DMS153 treated with DMSO at 0.1 percent for 48 hours (cell line): Measurements from ENCODE around the gene NXT1.
A peak's percentile ranks its signal among the peaks of the same experiment; 100 is the strongest.

Source experiments
- DNase-seq: peaks from one replicate; lab custom pipeline; 2025; ENCODE audit not compliant: unreplicated experiment; lab: John Stamatoyannopoulos, UW

Gene NXT1

DNA sequence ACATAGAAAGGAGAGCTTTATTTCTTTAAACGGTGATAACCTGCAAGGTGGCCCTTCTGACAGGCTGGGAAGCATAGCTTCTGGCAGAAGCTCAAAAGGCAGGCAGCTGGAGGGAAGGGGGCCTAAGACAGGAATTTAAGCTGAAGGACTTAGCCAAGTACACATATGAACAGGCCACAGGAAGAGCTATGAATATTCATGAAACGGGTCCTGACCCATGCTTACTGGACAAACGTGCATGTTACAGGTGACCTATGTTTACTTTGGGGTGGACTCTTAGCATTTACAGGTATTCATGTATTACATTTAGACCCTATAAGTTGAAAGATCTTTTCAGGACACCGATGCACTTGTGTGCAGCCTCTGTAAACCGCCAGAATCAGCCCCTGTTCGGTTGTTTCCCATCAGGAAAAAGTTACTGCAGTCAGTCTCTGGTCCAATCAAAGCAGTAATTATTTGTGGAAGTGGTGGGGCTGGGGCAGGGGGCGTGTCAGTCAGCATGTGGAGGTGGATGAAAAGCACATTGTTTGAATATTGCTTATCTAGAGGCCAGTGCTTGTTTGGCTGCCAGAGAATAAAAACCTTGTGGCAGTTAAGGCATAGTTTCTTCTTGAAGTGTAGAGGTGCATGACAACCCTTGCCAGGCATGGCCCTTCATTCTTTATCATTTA is 8.5 kb downstream of the NXT1 start:
- DNase-seq = no peak

DNA sequence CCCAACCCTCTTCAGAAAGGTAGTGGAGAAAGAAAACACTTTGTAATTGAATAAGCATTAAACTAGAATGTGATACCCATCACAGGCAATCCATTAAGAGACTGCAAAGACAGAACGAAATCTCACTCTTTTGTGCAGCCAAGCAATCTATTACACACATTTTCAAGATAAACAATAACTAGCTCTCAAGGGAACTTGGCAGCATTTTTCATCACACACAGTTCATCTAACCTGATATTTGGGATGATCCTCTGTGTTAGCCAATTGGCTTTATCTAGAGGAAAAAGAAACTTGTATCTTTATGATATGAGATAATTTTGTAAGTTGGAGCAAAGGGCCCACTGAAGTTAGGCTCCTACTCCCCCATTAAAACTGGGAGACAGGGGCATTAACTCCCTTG is 9.9 kb downstream of the NXT1 start:
- DNase-seq = no peak

DNA sequence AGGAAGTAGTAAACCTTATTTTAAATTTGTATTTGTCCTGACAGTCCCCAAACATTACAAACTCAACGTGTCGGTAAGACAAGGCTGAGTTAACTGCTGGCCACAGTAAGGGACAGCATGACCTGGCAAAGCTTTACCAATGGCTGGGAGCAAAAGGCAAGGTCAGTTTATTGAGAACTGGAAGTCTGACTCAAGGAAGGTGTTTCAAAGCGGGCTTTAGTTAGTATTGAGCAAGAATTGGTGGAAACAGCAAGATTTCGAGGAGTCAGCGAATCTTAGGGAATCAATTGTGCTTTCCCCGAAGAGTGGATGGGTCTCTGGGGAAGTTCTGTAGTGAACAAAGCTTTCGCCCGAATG is 10.5 kb downstream of the NXT1 start:
- no peak for DNase-seq

DNA sequence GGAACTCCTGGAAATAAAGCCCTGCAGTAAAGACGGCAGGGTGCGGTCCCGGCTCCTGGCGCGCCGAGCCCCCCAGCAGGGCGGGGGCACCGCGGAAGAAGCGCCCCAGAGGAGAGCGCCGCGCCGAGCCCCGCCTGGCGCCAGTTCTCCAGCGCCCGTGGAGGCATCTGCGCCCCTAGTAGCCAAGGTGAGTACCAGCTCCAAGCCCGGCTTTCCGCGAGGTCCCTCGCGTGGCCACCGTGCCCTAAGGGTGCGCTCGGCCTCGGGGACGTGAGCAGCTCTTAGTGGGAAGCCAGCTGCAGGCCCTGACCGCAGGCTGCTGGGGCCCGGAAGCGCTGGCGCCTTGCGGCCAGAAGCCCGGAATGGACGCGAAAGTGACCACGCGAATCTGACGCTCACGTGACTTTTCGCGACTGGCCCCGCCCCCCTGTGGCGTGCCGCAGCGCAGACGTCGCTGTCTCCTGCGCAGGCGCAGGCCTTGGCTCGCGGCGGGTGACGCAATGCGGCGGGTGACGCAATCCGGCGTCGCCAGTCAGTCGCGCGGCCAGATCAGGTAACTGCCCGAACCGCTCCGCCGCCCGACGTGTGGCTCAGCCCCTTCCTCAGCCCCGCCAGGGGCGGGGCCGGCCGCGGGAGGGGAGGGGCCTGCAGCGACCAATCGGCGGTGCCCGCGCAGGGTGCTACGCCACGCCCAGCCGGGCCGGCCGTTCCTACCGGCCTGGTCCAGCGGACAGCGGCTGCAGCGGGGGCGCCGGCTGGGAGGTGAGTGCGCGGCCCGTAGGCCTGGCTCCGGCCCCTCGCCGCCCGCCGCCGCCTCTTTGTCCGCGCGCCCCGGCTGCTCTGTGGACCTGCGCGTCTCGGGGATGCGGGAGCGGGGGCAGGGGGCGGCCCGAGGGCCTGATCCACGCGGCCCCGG is 11.1 kb downstream of the NXT1 start, which contains the start of gene GZF1:
Gene GZF1, plus strand, starts transcription at position 707 of the 916 bp plus-strand sequence. CDS start 2,202 bp downstream, outside the sequence.
- peak; percentile 97 for DNase-seq

DNA sequence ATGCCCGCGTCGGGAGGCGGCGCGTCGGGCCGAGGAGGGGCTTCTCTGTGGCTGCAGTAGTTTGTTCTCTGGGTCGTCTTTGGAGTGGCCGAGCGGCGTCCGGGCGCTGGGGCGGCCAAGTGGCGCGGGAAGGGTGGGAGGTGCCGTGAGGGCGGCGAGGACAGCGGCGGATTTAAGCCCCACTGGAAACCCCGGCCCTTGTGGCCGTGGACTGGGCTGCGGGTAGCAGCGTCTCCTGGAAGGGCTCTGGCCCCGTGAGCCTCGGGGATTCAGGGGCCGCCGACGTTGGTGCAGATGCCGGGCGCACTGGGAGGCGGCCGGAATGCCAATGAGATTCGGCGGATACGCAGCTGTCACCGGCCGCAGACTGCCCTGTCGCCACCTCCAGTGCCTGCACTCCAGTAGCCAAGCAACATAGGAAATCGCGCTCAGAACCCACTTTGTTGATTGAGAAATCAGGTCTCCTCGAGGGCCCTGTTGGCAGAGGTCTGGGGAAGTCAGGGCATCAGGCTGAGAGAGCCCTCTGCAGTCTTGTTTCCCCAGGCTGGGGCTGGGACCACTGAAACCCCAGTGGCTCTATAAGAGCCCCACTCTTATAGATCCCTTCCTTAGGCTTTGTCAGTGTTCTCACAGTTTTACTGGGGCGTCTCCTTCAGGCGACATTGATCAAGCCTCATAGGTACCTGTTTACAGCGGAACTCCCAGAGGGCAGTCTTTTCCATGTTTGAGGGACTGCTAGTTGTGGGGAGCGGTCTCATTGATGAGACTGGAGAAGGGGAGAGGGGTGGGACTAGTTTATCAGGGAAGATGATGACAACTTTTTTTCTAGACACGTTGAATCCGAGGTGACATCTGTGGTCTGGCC is 12.0 kb downstream of the NXT1 start:
- DNase-seq = no peak

DNA sequence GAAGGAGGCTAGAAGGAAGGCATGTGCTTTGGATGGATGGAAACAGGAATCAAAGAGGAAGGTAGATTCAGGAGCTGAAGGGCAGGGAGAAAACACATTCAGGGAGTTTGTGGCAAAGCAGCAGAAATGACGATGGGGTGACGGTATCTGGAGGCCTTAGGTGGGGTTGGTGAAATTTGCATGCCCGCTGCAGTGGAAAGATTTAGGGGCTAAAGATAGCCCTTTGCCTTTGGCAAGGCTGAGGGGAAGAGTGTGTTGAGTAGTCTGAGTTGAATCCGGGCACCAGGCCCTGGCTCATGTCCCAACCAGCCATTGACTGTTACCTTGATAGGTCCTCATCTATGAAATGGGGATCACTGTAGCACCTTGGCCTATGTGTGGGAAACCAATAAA is 12.7 kb downstream of the NXT1 start:
- no peak for DNase-seq

DNA sequence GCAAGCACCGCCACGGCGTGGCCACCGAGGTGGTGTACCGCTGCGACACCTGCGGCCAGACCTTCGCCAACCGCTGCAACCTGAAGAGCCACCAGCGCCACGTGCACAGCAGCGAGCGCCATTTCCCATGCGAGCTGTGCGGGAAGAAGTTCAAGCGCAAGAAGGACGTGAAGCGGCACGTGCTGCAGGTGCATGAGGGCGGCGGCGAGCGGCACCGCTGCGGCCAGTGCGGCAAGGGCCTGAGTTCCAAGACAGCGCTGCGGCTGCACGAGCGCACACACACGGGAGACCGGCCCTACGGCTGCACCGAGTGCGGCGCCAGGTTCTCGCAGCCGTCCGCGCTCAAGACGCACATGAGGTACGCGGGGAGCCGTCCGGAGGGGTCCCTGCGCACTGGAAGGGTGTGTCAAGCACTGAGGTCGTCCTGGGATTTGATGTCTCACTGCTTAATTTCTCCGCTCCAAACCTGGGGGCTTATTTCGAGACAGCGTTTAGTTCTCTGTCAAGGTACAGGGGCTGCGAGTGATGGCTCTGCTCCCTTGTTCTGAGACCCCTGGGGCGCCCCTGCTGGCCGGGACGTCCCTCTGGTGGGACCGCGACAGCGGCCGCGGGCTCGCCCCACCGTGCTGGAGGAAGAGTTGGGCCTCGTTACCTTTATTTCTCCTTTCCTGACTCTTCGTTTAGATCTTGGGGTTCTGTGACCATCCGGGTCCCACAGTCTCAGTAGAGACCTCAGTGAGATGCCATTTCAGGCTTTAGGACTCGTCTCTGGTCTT is 15.0 kb downstream of the NXT1 start:
- no peak for DNase-seq

DNA sequence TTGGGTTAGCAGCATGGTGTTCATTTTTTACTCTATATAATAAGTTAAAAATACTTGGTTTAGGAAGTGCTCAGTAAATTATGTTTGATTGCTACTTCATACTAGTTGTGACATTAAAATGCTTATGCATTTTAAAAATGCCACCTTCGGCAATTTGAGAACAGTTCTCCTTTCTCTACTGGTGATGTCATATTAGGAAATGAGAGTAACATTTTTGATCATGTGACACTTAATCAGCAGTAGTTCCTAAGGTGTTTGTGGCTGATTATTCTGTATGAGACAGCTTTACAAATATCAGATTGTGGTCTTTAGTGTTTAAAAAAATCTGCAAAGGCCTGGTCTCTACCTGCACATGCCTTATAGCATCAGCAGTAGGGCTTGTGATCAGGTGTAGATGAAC is 15.8 kb downstream of the NXT1 start:
- DNase-seq = no peak

DNA sequence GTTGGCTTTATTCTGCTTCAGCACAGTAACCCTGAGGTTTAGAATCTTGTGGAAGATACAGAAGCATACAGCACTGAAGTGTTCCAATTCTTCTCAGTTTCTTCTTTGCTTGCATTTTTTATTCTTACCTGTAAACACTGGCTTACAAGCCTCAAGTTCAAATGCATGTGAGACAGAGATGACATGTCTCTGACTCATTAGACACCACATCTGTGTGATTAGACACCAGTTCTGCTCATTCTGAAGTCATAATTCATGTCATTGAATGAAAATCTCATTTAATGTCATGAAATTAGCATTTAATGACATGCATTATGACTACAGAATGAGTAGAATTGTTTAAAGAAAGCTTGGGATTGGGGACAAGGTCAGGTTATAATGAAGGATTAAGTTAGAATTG is 17.2 kb downstream of the NXT1 start:
- no peak for DNase-seq

DNA sequence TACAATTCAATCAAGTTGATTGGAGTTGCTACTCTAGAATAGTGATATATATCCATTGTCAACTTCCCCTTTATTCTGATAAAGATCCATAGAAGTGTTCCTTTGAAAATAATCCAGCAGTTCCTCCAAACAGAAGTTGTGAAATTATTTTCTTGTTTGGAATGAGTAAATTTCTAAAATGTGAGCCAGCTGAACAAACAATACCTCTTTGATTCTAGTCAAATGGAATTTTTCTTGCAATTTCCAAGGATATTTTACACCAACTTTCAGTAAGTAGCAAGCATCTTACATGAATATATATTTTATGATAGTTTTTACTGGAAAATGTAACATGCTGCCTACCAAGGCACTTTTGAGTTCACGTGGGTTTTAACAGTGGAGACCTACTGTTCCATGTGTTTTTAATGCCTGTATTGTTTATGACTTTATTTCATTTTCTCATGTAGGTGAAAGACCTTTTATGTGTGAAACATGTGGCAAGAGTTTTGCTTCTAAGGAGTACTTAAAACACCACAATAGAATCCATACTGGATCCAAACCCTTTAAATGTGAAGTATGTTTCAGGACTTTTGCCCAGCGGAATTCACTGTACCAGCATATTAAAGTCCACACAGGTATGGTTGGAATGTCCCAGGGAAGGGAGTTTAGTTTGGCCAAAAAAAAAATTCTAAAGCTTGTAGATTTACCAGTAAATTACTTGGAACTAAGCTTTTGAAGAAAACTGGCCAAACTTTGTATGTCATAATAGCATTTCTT is 17.9 kb downstream of the NXT1 start:
- DNase-seq = no peak

DNA sequence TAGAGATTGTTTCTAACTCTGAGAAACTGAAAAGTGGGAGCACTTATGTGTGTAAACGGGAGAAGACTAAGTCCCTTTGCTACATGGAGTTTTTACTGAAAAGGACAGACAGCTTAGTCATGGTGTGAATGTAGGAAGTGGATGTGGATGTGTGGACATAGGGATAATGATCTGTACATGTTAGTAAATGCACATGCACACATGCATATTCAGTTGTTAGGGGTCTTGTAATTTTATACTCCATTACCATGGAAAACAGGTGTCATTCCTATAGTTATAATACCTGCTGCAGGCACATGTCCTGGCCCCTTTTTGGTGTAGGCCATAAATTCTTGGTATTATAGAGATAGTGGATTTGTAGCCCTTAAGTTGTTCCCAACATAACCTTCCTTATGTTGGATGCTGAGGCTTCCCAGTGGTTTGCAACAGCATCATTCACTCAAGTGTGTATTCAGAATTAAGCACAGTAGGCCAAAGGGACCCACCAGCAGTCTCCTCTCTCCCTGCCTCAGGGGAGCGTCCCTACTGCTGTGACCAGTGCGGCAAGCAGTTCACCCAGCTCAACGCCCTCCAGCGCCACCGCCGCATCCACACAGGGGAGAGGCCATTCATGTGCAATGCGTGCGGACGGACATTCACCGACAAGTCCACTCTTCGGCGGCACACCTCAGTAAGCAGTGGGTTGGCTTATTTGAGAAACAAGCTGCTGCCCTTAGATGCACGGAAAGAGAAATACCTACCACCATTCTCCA is 18.7 kb downstream of the NXT1 start:
- DNase-seq = no peak

DNA sequence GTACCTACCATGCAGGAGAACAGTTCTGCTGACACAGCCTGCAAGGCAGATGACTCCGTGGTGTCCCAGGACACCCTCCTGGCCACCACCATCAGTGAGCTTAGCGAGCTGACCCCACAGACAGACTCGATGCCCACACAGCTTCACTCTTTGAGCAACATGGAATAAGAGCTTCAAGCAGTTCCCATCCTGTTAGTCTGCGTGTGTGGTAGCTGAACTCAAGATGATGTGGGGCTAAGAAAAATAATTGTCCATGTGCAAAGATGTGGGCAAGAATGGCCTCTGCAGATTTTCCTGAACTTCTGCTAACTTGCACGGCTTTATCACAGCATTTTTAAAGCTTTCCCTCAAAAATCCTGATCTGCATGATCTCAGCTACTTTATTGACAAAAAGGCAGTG is 19.7 kb downstream of the NXT1 start:
- no peak for DNase-seq

DNA sequence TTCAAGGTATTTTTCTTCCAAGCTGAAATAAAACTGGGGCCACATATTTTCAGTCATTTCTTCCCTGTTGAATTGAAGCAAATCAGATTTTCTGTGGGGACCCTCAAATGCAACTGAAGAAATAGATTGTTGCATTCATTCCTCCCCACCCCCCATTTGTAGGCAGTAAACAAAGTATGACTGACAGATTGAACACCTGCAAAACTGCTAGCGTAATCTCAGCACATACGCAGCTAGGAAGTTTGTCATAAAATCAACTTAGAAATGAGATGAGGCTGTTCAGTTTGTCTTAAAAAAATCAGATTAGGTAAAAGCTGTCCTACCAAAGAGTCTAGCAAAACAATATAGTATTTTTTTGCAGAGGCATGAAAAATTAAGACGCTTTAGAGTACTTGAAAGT is 20.3 kb downstream of the NXT1 start:
- no peak for DNase-seq

DNA sequence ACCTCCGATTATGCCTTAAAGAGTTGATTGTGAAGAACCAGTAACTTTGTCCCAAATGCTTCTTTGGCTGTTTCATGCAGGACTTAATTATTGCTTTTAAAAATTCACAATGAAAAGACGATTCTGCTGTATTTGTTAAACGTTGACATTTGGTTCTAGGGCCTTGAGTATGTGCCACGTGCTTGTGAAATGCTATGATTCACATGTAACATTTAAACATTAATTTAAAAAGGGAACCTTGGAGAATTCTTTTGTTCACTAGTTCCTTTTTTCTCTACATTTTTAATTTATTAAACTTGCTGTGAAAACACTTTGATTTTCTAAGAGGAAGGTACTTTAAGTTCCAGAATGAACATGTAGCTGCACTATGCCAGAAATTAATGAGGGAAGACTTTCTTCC is 20.9 kb downstream of the NXT1 start:
- no peak for DNase-seq

DNA sequence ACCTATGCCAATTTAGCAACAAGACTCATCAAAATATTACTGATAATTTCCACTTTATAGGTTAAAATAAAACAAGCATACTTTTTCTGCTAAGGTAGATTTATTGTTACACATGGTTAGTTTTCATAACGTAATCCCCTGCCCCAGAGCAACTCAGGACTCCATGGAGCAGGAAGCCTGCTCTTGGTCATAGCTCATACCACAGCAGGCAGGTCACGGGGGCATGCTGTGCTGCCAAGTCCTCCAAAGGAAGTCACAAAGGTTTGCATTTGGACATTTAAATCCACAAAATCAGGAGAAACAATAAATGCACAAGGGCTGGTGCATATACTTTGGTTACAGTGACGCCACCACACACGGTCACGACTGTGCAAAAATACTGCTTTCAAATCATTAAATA is 23.9 kb downstream of the NXT1 start:
- no peak for DNase-seq

DNA sequence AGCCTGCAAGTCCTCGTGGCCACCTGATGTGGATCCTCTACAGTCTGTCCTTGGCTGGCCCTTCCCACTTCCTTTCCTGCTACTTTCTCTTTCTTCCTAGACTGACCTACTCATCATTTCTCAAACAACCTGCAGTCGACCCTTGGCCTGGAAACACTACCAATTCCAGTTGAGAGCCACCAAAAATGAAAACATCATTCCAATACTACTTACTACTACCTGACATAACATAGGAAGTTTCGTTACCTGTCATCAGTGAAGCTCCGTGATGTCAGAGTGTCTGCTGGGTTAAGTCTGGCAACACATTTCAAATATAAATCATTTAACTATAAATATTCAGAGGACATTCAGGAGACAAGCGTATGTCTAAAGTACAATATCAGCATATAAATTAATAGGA is 25.2 kb downstream of the NXT1 start:
- no peak for DNase-seq

DNA sequence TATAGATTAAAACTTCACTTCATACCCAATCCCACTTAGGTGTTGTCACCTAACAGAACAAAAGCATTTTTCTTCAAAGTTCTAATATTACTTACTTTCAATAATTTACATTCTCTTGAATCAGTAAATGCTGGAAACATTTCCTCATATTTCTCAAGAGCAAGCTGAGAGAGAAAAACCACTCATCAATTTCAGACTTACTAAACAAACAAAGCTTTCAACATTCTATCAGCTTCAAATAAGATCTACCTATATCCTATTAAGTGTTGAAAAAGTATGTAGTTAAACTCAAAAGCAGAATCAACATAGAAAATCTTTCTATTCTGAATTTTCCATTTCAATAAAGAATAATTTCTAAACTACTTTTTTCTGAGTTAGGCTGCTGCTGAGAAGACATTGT is 29.2 kb downstream of the NXT1 start:
- no peak for DNase-seq

DNA sequence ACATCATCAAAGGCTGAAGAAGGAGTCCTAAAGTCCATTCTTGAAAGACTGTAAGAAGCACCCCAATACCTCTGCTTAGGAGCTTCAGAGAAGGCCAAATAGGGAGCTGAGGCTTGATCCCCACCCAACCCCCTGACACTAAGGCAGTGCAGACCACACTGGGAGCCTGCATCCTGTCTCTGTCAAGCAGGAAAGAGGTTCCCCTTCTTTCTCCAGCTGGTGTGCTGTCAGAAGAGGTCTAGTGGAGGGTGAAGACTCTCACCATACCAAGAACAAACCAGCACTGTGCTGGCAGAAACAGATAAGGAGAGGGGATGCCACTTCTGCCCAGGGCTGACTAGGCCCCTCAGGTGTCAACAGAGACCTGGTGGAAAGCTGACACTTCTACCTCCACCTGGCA is 31.3 kb downstream of the NXT1 start:
- no peak for DNase-seq

DNA sequence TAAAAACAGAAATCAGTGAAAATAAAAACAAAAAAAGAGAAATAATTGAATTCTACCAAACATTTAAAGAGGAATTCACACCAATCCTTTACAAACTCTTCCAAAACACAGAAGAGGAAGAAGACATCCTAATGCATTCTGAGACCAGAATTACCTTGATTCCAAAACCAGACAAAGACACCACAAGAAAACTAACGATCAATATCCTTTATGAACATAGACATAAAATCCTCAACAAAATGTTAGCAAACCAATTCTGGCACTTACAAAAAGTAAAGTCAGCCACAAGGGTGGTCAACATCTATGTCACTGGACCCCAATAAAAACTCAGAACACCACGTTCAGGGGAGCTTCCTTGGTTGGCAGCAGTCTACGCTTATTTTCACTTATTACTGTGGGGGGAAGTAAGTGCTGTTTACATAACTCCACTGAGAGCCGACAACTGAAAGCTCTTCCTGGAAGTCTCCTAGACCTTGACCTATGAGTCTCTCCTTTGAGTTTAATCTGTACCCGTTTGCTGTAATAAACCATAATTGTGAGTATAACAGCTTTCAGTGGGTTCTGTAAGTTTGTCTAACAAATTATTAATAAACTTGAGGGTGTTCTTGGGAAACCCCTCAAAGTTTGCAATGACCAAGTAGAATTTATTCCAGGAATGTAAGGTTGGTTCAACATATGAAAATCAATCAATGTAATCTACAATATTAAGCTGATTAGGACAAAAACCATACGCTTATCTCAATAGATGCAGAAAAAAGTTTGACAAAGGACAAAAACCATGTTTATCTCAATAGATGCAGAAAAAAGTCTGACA is 35.9 kb downstream of the NXT1 start:
- DNase-seq = no peak
